ENCODE results near the gene GPC5.
"Not testable (repeated sequence)": the region's sequence is repeated elsewhere in the genome, so short reads cannot be mapped to it uniquely, and the experiment has no call there.

The GPC5 gene

DNA sequence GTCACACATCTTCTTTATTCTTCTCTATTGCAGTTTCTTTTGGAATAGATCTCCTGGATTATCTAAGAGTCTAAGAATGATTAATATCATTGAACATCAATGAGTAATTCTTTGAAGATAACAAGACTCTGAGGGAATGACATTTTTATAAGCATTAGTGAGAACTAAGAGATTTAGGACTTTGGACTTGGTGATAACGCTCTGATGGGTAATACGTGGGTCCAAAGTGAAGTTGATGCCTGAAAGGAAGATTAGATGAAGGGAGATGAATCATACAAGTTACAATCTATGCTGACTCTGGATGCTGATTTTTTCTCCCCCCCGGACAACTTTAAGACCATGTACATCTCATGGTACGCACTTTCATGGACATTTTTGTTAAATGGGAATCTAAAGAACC, 364.5 kb downstream of the GPC5 start:
- no peak for DNase-seq (ENCODE audit: extremely low read depth in 1 of 2, low read depth in 1 of 2)

DNA sequence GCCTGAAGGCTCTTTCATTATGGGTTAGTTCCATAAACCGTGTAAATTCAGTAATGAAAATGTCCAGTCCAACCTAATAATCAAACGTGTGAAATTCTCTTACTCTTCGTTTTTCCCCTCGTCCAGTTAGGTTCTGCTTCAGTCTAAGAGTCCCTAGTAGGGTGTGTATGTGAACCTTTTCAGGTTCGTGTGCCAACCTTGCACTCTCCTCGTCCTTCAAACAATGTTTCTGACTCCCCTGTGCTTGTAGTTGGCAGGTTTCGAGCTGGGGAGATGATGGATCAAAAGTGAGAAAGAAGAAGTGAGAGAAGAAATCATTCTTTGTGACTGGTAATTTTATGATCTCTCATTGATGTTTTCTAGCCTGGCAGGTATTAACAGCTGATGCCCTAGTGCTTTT, 366.1 kb downstream of the GPC5 start:
- DNase-seq (ENCODE audit: extremely low read depth in 1 of 2, low read depth in 1 of 2): no peak

DNA sequence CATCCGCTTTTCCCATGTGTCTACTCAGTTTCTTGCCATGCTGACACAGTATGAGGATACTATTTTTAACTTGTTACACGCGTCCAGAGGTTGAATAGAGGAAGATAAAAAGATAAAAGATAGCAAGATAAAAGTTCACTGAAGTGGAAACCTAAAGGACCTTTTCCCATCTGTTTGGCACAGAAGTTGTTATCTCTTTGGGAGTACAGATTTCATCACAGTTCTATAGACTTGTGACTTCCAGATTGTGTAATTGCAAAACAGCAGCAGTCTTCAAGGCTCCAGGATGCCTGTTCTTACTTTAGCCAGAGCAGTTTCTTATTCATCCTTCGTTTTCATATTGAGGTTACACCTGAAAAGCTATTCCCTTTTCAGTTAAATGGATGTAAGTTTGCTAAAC, 369.2 kb downstream of the GPC5 start:
- DNase-seq (ENCODE audit: extremely low read depth in 1 of 2, low read depth in 1 of 2): no peak

DNA sequence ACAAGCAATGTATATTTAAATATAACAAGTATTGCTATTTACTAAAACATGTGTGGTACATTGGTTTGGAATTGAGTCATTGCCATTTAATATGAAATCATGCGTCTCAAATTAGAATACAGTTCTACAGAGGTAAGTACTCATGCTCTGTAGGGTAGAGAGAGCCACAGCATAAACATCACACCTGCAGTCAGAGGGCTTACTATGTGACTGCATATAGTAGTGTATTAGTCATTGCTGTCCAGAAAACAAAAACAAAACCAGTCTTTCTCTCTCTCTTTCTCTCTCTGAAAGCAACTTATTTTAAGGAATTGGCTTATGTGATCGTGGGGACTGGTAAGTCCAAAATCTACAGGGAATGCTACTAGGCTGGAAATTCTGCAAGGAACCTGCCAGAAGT, 370.3 kb downstream of the GPC5 start:
- no peak for DNase-seq (ENCODE audit: extremely low read depth in 1 of 2, low read depth in 1 of 2)

DNA sequence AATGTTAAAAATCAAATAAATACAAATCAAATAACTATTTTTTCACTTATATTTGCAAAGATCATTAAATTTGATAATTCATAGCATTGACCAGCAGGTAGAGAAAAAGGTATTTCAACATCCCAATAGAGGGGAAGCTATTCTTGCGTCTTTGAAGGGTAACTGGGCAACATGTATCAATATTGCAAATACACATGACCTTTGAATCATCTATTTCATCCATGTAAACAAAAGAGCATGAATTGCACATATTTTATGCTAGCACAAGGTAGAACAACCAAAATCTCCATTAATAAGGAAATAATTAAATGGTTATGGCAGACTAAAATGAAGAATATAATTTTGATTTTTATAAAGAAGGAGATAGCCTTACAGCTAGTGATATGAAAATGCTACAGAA, 372.8 kb downstream of the GPC5 start:
- DNase-seq (ENCODE audit: extremely low read depth in 1 of 2, low read depth in 1 of 2): no peak

DNA sequence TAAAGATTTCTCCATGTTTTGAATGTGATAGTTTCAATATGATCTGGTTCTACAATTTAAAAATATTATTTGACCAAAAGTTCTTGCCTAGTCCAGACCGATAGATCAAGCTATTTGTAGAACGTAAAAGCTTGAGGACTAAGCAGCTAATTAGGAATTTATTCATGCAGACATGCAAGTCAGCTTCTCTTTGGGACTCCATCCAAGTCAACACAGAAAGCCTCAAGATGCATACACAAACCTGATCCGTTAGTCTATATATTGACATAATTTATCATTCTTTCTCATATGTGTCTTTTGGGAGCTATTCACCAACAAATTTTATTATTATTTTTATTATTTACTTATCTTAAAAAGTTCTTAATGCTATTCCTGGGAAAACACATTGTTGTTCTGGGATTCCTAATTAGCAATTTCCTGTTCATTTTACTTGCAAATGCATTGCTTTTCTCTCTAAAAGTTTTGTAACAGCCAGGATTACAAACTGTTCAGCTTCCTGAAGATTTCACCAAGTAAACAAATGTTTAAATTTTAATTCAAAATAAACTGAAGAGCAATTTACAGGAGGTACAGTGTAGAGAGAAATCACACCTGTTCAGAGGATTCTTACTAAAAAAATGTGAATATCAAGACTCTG, 375.3 kb downstream of the GPC5 start:
- no peak for DNase-seq (ENCODE audit: extremely low read depth in 1 of 2, low read depth in 1 of 2)

DNA sequence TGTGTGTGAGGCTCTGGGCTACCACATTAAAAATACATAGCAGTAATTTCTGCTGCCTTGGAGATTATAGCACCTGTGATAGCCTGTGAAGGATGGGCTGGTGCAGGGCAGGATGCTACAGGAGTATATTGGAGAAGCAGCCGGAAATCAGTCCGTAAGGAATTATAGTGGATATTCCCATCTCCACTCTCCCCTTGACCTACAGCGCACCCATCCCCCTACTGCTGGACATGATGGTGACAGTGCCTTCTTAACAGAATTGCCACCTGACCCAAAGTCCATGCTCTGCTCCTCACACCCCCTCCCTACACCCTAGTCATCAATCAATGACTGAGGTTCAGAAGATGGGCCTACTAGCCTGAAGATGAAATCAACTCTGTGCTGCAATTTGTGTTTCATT, 376.0 kb downstream of the GPC5 start:
- no peak for DNase-seq (ENCODE audit: extremely low read depth in 1 of 2, low read depth in 1 of 2)

DNA sequence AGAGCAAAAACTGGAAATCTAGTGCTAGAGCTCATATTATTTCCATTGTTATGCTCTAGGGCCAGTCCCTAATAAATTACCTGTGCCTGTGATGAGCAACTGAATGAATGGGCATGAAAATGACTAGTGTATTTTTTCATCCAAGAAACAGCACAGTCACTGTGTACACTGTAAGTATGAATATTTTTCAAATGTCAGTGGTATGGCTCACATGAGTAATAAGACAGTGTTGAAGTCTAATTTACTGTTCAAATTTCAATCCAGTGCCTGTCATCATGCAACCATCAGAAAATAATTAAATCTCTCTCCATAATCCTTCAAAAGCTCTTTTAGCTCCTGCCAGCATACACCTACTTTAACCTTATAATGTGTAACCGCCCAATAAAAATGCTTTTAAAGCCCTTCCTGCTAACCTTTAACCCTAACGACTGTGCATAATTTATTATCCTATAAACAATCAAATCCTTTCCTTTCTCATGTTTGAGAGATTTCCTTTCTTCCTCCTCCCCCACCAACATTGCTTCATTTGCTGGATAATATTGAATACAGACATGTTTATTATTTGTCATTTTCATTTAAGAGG, 378.3 kb downstream of the GPC5 start:
- no peak for DNase-seq (ENCODE audit: extremely low read depth in 1 of 2, low read depth in 1 of 2)

DNA sequence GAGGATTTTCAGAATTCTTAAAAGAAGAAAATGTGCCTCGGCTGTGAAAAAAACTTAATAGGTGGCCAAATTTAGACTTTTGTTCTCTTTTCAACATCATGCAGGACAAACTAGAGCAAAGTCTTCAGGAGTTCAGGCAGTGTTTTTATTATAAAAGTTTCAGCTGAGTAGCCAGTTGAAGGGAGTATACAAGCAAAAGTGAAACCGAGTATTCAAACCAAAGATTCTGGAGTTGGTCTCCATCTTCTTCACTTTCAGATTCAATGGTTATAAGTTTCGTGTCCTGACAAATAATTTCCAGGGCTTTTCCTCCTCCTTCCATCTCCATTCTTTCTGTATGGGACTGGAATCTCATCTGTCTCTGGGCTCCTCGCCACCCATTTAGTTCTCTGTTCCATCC, 379.7 kb downstream of the GPC5 start:
- DNase-seq (ENCODE audit: extremely low read depth in 1 of 2, low read depth in 1 of 2): no peak

DNA sequence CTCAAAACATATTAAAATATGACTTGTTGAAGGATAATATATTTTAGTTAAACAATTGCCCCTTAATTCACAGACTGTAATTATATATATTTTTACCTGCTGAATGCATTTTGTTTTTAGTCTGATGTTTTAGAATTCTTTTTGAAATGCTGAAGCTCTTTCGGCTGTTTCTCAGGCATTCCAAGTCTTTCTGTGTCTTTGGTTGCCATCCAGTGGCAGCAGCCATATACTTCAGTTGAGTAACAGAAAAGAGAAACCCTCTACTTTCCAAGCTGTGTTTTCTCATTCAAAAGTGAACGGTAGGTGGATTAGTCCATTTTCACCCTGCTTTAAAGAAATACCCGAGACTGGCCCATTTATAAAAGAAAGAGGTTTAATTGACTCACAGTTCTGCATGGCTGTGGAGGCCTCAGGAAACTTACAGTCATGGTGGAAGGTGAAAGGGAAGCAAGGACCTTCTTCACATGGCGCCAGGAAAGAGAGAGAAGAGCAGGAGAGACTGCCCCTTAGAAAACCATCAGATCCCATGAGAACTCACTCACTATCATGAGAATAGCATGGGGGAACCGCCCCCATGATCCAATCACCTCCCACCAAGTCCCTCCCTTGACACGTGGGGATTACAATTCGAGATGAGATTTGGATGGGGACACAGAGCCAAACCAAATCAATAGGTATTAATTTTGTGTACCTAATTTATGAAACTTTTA, 383.7 kb downstream of the GPC5 start:
- not testable (repeated sequence) for DNase-seq (ENCODE audit: extremely low read depth in 1 of 2, low read depth in 1 of 2)

DNA sequence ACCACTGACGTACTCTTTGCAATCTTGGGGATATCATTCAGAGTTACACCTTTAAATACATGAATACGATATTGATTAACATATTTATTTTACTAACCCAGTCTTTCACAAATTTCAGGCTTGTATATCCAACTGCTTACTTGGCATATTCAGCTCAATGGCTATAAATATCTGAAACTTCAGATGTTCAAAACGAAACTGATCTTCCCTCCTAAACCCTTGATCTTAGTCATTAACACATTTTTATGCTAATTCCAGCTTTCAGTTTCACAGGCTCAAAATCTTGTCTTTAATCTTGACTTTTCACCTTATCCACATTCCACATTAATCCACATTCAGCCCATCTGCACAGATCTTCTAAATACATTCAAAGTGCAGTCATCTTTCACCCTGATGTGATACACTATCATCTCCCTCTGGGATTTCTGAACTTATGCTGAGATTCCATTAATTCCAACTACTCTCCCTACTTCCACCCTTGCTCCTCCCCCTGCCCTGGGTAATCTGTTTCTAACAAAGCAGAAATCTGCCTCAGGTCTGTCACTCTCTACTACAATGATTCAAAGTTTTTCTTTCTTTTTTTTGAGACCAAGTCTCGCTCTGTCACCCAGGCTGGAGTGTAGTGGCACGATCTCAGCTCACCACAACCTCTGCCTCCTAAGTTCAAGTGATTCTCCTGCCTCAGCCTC, 387.2 kb downstream of the GPC5 start:
- no peak for DNase-seq (ENCODE audit: extremely low read depth in 1 of 2, low read depth in 1 of 2)

DNA sequence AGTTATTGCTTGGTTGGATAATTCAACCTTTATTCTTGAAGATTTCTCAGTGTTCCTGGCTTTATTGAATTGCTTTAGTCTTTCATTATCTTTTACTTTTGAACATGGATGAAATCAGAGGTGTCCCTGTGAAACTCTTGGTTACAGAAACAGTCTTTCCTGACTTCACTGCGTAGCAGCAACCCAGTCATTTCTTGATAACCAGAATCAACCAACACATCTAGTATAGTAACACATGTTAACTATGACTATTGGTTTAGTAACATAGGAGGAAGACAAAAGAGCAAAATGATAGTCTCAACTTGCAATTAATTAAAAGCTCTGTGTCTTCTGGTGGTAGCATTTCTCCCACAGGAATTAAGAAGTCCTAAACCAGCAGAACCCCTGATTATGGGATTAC, 393.6 kb downstream of the GPC5 start:
- no peak for DNase-seq (ENCODE audit: extremely low read depth in 1 of 2, low read depth in 1 of 2)

DNA sequence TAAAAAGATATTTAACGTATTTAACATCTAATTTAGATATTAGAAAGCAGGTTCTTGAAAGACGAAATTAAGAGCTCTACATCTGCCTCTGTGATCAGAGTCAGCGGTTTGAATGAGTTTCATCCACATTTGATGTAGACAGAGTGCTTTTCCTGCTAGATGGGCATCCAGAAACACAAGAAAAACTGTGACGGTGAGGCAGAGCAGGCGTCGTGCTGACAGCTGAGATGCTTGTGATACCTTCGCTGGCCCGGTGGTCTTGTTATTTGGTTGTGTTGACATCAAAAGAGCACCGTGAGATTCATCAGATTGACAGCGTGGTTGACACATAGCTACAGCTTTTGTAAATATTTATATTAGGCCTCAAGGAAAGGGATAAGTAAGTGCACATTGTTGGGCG, 399.1 kb downstream of the GPC5 start:
- no peak for DNase-seq (ENCODE audit: extremely low read depth in 1 of 2, low read depth in 1 of 2)

DNA sequence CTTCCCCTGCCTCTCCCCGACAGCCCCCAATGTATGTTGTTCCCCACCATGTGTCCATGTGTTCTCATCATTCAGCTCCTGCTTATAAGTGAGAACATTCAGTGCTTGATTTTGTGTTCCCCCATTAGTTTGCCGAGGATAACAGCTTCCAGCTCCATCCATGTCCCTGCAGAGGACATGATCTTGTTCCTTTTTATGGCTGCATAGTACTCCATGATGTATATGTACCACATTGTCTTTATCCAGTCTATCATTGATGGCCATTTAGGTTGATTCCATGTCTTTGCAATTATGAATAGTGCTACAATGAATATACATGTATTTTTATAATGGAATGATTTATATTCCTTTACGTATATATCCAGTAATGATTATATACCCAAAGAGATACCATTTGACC, 399.9 kb downstream of the GPC5 start:
- DNase-seq (ENCODE audit: extremely low read depth in 1 of 2, low read depth in 1 of 2): not testable (repeated sequence)

DNA sequence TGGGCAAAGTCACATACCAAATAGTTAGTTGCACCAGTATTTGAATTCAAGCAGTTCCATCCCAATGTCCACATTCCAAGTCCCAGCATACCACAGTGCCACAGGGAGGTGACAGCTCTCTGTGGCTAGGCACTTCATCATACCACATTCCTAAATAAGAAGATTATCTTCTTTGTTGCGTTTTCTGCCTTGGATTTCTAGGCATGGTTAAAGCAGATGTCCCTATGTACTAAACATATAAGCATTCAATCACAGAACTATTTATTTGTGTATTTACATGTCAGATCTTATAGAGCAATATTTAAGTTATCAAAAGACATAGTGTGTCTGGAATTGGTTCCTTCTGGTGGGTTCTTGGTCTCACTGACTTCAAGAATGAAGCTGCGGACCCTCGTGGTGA, 403.4 kb downstream of the GPC5 start:
- not testable (repeated sequence) for DNase-seq (ENCODE audit: extremely low read depth in 1 of 2, low read depth in 1 of 2)

DNA sequence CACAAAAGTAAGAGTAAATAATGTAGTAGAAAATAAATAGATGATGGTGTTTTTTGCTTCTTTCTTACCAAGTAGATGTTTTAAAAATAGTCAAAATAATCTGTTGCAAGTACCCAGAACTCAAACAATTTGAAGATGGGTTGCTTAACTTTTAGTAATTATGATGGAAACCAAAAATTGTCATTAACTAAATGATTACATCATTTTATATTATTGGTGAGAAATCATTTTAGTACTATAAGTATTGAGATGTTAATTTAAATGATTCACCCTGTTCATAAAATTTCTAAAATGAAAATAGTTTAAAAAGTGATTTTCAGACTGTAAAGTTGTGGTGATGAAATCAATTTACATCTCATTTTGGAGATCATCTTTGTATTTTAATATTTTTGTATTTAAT, 404.5 kb downstream of the GPC5 start:
- DNase-seq (ENCODE audit: extremely low read depth in 1 of 2, low read depth in 1 of 2): no peak

DNA sequence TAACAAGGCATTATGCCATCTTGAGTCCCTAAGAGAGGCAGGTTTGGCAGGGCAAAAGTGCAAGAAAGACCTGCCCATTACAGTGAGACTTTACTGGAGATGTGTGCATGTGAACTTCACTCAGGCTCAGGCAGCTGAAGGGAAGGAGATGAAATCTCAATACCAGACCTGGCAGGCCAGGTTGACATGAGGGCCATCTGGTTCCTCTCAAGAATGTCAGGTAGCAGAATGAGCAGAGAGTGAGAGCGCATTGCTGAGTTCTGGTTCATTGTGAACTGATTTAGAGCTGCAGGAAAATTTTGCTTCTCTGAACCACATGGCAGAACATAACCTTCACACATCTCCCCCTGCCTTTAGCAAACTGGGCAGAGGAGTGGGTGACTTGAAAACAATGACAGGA, 406.3 kb downstream of the GPC5 start:
- no peak for DNase-seq (ENCODE audit: extremely low read depth in 1 of 2, low read depth in 1 of 2)

DNA sequence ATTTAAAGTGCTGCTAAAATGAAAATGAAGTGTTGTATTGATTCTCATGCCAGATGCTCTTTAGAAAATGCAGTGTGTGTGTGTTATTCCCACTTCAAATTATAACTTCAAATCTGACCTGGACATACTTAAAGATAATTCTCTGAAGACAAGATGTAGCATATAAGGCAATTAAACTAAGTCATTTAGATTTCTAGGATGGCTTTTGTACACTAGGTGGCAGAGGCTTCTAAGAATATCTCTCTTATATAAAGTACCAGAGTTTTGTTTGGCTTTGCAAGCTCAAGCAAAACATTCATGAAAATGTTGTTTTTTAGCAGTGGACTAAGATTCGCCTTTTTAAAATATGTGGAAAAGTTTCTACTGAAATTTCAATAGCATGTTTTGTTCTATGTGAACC, 407.2 kb downstream of the GPC5 start:
- no peak for DNase-seq (ENCODE audit: extremely low read depth in 1 of 2, low read depth in 1 of 2)

DNA sequence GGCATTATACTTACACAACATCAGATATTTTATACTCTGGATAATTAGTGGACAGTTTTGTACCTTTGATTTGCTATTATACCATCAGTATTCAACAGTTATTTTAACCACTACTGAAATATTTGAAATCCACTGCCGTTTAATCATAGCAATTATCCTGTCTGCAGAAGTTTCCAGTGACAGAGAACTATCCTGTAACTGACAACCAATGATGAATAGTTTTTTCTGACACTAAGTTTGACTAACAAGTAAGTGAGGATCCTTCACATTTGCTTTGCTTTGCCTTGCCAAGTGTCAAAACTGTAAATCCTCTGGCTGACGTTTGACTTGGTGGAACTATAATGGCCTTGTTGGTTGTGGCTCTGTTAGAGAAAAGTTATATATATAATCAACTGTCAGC, 410.7 kb downstream of the GPC5 start:
- DNase-seq (ENCODE audit: extremely low read depth in 1 of 2, low read depth in 1 of 2): no peak

DNA sequence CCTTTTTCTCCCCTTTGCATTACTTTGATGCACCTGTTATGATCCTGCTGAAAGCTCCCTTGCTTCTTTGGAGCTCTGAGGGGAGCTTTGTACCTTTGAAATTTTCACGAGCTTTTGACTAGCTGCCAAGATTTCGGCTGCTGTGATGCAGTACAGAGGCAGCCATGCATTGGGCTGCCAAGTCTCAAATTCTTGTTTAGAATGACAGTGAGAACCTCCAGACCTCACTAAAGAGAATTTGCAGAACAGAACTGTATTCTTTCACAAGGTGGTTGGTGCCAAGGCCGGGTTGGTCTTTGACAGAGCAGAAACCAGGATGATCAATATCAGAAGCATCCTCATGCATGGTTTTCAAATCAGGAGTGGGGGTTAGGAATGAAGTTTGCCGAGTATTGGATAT, 414.8 kb downstream of the GPC5 start:
- no peak for DNase-seq (ENCODE audit: extremely low read depth in 1 of 2, low read depth in 1 of 2)

DNA sequence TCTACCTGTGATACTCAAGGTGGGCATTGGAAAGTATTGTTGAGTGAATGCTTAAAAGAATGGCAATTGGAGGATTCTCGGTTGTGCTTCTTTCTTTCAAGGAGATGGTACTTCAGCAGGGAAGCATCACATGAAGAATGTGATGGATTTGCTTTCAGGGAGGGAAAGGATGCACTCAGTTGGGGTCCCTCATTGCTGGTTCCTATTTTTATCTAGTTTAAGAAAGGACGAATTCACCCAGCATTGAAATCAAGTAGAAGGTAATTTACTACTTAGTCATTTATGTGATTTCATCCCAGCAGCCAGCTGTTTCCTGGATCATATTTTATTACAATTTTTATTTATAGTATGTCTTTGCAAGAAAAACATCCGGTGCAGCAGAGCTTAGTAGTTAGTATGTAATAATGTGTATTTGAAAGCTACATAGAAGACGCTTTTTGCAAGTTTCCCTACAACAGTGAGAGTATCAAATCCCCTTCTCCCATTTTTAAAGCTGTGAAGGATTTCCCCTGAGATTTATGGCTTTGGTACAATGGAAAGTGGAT, 417.9 kb downstream of the GPC5 start:
- DNase-seq (ENCODE audit: extremely low read depth in 1 of 2, low read depth in 1 of 2): no peak

DNA sequence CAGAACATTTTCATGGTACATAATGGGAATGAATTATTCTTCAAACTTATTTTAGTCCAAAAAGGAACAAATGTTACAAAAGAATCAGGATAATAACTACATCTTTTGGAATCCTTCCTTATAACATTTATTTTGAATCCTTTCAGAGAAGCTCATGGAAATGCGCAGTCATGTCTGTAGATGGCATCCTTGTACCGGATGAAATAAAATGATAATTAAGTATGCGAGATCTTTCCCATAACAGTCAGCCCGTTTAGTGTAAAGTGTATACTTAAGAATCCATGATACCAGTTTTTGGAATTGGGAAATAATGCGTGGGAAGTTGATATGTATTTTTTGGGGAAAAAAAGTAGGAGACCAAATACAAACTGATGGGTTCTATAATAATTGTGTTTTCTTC, 418.8 kb downstream of the GPC5 start:
- no peak for DNase-seq (ENCODE audit: extremely low read depth in 1 of 2, low read depth in 1 of 2)
